AG08396 (cell line): ENCODE data around the gene ARFGAP2.

Source experiments
- DNase-seq: peaks from one replicate; pipeline ENCODE4 v3.0.0; 2012; ENCODE audit warnings: low spot score, mixed read lengths

Gene ARFGAP2

GRCh38 chr11:47186700-47187695, 10.3 kb upstream of the ARFGAP2 start:
- peak; percentile 55 for DNase-seq

DNA sequence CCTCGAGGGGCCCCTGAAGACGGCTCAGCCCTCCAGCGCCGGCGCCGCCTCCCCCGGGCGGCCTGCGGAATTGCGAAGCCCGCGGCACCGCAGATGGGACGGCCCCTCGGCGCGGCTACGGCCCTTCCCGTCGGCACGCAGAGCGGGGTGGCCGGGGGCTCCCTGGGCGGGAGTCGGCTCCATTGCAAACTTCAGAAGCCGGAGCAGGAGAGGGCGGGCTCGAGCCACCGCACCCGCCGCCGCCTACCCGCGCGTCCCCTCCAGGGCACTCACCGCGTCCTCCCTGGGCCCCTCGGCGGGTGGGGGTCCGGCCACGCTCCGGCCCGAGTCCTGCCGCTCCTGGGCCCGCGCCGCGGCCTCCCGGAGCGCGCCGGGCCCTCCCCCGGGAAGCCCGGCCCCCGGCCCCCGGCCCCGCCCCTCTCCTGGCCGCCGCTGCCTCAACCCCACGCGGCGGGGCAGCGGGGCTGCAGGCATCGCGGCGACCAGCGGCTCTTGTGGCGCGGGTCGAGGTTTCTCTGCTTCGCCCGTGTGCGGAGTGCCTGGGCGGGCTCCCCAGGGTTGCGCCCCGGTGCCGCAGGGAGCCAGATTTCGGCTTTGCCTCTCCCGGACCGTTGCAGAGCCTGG, 9.5 kb upstream of the ARFGAP2 start, which contains the start of gene PACSIN3:
Gene PACSIN3, minus strand, starts transcription at position 359 of the 624 bp plus-strand sequence. CDS start 3,707 bp downstream, outside the sequence.
- DNase-seq, result peak; percentile 81

GRCh38 chr11:47185305-47186075, 8.8 kb upstream of the ARFGAP2 start:
- DNase-seq, result peak; percentile 58

DNA sequence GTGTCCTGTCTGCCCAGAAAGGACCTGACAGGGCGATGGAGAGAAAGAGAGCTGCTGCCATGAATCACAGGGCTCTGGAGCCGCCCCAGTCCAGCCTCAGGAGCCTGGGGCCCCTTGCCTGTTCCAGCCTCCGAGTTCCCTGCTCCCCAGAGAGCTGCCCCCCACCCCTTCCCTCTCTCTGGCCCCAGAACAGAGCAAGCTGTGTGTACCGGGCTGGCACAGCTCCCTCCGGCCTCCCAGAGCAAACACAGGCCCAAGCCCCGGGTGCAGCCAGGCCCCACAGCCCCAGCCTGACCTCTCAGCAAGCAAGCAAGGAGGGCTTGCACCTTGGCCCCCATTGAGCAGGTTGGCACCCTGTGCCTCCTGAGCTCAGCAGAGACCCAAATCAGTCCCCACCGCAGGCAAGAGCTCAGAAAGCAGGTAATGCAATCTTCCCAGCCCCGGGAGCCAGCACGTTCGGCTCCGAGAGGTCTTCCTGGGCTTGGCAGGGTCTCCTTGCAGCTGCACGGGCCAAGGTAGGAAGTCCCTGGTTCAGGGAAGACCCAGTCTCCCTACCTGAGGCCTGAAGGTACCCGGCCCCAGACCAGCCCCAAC, 8.1 kb upstream of the ARFGAP2 start:
- DNase-seq, result no peak

- DNase-seq, result no peak
Measured at GRCh38 chr11:47183969-47184368, 7.3 kb upstream of the ARFGAP2 start.

DNA sequence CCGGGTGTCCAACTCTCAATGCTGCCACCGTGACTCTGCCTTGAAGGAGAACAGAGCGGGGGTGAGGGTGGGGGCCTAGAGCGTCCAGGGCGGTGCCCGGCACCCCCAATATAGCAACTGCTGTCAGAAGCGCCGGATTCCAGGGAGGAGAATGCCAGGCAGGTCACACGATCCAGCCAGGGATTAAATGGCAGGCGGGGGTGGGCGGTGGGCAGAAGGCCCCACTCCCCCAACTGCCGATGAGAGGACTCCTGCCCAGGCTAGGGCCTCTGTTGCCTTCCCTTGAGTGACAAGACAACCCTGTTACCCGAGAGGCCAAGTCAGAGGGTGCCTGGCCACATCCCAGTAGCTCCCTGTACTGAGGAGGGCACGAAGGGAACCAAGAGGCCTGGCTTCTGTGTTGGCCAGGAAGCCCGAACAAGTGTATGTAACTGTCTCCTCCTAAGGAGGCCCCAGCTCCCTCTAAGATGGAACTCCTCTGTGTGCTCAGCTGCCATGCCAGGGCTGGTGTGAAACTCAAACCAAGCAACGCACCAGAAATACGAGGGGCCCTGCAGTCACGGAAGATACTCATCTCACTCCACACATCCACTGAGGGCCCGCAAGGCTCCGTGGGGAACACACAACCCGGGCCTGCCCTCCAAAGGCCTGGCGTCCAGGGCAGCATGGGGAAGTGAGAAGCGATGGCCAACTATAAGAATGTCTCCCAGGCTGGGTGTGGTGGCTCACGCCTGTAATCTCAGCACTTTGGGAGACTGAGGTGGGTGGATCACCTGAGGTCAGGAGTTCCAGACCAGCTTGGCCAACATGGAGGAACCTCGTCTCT, 6.6 kb upstream of the ARFGAP2 start:
- no peak for DNase-seq

GRCh38 chr11:47182380-47182779, 5.7 kb upstream of the ARFGAP2 start:
- DNase-seq, result no peak

- no peak for DNase-seq
Measured at GRCh38 chr11:47181271-47181670, 4.6 kb upstream of the ARFGAP2 start.

GRCh38 chr11:47180006-47180787, 3.5 kb upstream of the ARFGAP2 start:
- DNase-seq, result no peak

DNA sequence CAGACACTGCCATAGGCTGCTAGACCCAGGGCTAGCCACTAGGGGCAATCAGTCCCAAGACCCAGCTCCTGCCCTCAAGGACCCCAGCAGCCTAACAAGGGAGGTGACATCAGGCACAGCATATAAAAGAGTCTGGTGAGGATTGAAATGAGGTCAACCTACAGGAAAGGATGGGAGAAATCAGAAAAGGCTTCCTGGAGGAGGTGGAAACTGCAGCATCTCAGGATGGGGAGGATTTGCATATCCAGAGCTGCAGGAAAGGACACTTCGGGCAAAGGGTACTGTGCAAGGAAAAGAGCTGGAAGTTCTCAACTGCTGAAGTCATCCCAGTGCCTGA, 2.9 kb upstream of the ARFGAP2 start:
- peak; percentile 72 for DNase-seq

DNA sequence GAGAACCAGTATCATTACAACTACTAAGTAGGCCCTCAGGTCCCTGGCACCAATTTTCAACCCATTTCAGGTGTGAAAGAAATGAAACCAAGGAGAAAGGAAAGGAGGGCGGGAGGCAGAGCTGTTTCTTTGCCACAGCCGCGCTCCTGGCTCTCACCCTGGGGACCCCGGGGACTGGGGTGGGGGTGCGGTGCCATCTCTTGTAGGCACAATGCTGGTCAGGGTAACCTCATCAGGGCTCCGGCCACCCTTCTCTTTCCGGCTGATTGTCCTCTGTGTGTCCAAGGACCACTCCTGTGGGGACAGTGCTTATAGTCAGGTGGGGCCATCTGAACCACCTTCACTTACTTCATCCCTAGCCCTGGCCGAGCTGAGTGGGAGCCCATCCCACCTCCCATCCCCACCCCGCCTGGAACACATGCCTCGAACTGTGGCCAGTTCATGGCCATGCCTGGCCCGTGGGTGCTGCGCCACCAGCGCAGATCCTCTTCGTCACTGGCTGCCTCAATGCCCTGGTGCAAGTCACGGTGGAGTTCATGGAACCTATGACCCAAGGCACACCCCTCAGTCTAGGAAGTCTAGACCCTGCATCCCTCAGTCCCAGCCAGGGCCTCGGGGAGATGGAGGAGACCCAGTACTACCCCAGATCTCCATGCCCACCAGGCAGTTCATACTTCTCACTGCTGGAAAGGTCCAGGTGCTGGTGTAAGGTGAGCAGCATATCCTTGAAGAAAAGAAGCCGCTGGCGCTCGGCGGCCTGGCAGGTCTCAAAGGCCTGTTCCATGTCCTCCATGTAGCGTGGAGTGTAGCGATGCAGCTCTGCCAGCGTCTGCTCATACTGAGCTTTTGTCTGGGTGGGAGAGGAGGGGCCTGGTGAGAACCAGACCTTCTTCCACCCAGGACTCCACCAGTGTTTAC, 2.3 kb upstream of the ARFGAP2 start:
- DNase-seq, result no peak

- DNase-seq, result no peak
Measured at GRCh38 chr11:47178316-47178715, 1.6 kb upstream of the ARFGAP2 start.

- DNase-seq, result no peak
Measured at GRCh38 chr11:47177846-47178245, 1.2 kb upstream of the ARFGAP2 start.

DNA sequence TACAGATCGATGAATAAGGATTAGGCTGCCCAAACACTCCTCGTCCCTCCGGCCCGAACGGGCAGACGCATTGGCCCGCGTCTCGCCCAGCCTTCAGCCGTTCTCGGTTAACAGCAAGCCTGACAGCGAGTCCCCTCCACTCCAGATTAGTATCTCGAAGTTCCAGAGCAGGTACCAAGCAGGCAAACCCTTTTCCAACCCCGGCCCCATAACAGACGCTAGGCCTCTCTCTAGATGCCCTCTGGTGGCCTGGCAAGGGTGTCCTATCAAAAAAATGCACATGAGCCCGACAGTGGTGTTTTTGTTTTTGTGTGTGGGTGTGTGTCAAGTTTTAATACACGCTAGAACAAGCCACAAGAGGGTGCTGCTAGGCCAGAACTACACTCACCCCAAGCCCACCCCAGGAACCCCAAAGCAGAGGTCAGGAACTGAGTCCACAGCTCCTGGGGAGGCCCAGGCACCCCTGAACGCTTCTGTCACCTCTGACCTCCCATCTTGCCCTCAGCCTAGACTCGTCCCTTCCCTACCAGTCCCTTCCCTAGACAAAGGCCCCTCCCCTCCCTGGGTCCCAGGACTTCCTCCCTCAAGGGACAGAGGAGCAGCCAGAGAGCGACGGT, 658 bp upstream of the ARFGAP2 start:
- peak; percentile 87 for DNase-seq

DNA sequence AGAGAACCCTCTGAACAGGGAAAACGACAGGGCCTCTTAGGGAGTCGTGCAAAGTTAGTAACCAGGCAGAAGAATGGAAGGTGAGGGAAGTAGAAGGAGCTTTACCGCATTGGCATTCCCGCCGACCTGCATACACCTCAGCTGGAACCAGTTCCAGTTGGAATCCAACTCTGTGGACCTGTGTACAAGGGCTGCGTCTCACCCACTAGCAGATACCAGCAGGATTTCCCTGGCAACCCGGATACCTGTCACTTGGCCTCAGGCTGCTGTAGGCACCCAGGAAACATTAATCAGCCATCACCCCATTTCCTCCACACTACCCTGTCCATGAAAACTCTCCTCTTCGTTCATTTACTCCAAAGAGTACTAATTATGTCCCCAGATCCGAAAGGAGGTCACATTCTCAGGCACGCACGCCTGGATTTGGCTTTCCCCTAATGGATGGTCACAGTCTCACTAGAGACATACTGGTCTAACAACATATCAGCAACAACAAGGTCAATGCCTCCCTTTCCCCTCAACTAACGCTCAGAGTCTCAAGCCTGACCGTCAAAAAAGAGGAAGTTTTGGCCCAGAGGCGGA, 842 bp downstream of the ARFGAP2 start:
- no peak for DNase-seq

DNA sequence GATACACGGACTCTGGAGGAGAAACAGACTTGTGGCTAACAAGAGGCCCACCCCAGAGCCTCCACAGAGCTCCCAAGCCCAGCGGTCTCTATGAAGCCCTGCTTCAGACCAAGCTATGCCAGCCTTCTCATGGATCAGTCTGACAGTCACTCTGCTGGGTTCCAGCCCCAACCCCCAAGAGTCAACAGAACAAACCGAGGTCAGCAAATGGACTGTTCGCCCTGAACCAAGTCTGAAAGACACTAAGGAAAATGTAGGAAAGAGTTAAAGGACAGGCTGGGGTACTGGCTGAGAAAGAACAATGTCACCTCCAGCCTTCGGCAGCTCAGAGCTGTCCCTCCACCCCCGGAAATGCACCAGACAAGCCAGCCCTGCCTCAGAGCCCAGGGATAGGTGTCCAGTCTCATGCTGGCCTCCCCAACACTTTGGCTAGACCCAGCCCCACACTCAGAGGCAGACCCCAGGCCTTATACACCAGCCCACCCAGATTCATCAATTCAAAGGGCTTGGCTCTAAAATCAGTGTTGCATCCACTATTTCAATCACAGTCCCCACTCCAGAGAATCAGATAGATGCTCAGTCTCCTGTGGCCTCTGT, 3.8 kb downstream of the ARFGAP2 start:
- no peak for DNase-seq

GRCh38 chr11:47171856-47172255, 4.8 kb downstream of the ARFGAP2 start:
- no peak for DNase-seq
